HG03097 (cell line): ENCODE measurements around the gene DLG1.
"Not testable (repeated sequence)": the region's sequence is repeated elsewhere in the genome, so short reads cannot be mapped to it uniquely, and the experiment has no call there.

Experiments used
- ATAC-seq: cut with Tn5 transposase; IDR thresholded peaks from one replicate; pipeline ENCODE4 v1.9.1; 2021; ENCODE audit not compliant: unreplicated experiment, low FRiP score

The DLG1 gene

DNA sequence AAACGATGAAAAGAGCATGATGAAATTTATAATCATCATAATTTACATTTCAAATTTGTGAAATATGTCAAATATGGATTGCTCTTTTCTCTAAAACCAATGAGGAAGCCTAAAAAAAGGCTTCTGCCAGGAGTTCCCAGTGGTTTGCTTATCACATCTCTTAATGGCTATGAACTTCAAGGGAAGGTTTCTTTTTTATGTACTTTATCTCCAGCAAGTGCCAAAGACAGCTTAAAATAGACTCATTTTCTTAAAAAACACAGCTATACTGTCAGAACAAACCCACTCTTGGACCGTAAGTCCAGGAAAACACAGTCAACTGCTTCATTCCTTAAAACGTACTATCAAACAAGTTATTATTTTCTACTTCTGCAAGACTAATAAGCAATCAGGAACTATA lies 80.2 kb downstream of the DLG1 start:
- ATAC-seq, result no peak

DNA sequence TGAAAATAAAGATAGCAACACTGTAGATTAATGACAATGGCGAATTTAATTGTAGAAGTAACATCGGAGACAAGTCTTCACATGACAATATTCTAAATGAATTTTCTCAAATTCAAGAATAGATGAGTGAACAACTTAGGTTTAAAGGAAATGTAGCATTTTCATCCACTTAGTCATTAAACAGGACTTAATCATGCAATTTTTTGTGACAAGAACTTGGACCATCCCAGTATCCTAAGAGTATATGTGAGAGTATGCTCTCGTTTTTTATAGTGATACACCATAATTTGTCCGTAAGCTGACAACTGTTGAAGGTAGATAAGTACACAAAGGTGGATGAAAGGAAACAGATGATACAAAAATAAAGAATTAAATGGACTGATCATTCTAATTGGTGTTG lies 81.5 kb downstream of the DLG1 start:
- no peak for ATAC-seq

DNA sequence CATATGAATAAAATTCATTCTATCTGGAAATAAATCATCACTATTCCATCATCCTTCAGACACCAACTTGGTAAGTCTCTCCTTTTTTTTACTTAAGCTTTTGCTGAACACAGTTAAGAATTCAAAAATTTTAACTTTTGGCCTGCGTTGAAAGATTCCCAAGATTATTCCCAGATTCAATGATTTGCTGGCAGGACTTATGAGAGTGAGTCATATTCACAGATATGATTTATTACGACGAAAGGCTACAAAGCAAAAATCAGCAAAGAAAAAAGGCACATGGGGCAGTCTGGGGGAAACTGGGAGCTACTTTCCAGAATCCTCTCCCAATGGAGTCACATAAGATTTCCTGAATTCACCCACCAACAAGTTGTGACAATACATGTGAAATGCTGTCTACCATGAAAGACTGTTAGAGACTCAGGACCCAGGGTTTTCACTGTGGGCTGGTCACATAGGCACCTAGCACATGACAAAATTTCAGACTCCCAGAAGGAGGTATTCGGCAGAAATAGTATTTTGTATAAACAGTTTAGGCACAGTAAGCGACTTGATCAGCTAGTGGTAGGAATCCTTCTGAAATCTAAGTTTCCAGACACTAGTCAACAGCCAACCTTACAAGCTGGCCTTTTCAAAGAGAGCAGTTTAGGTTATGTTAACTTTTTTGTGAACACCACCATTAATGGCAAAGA lies 82.1 kb downstream of the DLG1 start:
- ATAC-seq, result no peak

DNA sequence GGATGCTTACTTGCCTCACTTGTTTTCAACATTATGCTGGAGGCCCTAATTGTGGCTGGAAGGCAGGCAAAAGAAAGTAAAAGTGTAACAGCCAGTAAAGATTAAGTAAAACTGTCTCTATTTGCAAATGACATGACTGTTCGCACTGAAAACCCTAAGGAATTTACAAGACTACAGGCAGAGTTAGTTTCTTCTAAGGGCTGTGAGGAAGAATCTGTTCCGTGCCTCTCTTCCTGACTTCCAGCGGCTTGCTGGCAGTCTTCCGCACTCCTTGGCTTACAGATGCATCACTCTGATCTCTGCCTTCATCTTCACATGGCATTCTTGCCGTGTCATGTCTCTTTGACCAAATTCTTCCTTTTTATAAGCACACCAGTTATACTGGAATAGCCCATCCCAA lies 86.1 kb downstream of the DLG1 start:
- no peak for ATAC-seq

DNA sequence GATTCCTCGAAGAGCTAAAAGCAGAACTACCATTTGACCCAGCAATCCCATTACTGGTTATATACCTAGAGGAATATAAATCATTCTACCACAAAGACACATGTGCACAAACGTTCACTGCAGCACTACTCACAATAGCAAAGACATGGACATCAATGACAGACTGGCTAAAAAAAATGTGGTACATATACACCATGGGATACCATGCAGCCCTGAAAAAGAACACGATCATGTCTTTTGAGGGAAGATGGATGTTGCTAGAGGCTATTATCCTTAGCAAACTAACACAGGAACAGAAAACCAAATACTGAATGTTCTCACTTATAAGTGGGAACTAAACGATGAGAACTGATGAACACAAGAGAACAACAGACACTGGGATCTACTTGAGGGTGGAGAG lies 86.7 kb downstream of the DLG1 start:
- not testable (repeated sequence) for ATAC-seq

DNA sequence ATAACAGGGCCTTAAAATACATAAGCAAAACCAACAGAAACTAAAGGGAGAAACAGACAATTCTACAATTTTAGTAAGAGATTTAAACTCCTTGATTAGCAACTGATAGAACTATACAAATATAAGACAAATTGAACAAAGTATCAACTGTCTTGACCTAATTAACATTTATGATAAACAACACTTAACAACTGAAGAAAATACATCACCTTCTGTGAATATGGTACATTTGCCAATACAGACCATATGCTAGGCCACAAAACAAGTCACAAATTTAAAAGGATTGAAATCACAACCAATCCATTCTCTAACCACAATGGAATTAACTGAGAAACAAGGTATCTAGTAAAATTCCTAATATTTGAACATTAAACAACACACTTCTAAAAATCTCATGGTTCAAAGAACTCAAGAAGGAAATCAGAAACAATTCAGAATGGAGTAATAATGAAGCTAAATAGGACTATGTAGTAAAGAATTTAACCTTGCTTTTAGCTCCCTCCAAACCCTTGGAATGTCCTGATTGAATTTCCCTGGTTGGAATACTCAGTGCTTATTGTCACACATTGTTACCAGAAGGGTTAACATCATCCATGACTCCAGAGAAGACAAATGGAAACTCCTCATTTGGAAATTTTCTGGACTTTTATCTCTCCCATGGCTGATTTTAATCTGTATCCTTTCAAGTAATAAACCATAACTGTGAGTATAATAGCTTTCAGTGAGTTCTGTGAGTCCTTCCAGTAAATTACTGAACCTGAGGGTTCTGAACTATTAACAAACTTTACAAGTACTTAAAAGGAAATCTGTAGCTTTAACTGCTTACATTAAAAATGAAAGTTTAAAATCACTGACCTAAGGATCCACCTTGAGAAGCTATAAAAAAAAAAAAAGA lies 88.8 kb downstream of the DLG1 start:
- ATAC-seq, result no peak

DNA sequence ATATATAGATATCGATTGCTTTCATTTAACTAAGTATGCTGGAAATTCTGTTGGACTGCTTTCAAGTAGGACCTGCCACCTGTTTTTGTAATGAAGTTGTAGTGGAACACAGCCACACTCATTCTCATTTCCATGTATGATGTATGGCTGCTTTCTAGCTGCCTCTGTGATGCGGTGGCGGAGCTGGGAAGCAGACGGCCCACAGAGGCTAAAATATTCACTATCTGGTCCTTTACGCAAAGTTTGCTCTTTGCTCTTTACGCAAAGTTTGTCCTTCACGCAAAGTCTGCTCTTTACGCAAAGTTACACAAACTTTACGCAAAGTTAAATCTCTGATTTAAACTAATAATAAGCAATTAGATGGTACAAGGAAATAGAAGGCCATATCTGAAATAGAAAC lies 91.5 kb downstream of the DLG1 start:
- no peak for ATAC-seq

DNA sequence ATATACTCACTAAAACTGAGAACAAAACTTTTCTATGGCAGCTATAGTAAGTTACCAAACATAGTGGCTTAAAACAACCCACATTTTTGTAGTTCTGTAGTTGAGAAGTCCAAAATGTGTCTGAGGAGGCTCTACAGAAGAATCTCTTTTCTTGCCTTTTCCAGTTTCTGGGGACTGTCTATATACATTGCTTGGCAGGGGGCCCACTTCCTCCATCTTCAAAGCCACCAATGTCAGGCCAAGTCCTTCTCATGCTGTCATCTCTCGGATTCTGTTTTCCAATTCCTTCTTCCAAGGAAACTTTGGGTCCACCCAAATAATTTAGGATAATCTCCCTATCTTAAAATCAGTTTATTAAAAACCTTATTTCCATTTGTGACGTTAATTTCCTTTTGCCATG lies 92.7 kb downstream of the DLG1 start:
- no peak for ATAC-seq

GRCh38 chr3:197205265-197205664 lies 93.1 kb downstream of the DLG1 start:
- ATAC-seq, result no peak

DNA sequence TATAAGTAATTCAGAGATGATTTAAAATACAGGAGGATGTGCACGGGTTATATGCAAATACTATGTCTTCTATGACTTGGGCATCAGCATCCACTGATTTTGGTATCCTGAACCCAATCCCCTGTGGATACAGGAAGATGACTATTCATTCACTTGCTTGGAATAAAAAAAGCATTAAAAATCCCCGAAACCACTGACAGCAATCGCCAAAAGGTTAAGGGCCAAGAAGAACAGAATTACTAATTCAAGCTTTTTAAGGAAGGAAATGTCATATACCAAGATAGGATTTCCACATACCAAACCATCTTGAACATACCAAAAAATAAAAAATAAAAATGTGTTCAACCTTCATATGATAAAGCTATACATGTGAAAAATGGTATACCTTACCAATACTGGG lies 93.7 kb downstream of the DLG1 start:
- no peak for ATAC-seq

GRCh38 chr3:197203714-197204146 lies 94.7 kb downstream of the DLG1 start:
- ATAC-seq, result no peak

GRCh38 chr3:197202694-197203093 lies 95.7 kb downstream of the DLG1 start:
- no peak for ATAC-seq

- no peak for ATAC-seq
Observed at GRCh38 chr3:197201791-197202452, 96.5 kb downstream of the DLG1 start.

DNA sequence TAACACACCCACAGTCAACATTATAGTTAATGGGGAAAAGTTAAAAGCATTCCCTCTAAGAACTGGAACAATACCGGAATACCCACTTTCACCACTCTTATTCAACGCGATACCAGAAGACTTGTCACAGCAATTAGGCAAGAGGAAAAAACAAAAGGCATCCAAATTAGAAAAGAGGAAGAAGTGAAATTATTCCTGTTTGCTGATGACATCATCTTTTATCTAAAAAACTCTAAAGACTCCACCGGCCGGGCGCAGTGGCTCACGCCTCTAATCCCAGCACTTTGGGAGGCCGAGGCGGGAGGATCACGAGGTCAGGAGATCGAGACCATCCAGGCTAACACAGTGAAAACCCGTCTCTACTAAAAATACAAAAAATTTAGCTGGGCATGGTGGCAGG lies 97.6 kb downstream of the DLG1 start:
- not testable (repeated sequence) for ATAC-seq

GRCh38 chr3:197197334-197197733 lies 101.1 kb downstream of the DLG1 start:
- no peak for ATAC-seq

DNA sequence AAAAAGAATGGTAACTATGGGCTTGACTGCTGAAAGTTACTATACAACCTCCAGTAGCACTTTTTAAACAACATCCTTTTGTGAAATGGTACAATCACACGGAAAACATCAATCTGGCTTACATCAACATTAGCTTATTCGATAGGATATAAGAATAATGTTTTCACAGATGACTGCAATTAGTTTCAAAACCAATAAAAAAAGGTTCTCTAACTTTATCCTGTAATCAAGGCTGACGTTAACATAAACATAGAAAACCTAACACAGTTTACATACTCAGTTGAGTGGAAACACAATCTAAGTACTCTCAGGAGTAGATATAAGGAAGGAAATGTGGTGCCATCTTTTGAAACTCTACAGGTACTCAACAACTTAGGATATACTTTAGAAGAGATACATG lies 102.2 kb downstream of the DLG1 start:
- no peak for ATAC-seq

GRCh38 chr3:197195326-197195725 lies 103.1 kb downstream of the DLG1 start:
- no peak for ATAC-seq

GRCh38 chr3:197193759-197194158 lies 104.7 kb downstream of the DLG1 start:
- not testable (repeated sequence) for ATAC-seq

DNA sequence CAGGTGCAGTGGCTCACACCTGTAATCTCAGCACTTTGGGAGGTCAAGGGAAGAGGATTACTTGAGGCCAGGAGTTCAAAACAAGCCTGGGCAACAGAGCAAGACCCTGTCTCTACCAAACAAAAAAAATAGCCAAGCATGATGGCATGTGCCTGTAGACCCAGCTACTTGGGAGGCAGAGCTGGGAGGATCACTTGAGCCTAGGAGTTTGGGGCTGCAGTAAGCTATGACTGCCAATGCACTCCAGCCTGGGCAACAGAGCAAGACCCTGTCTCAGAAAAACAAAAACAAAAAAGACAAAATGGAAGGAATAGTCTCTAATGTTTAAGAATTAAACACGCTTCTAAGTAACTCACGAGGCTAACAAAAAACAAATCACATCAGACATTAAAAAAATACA lies 106.5 kb downstream of the DLG1 start:
- ATAC-seq, result no peak

- ATAC-seq, result no peak
Observed at GRCh38 chr3:197189623-197190022, 108.8 kb downstream of the DLG1 start.

DNA sequence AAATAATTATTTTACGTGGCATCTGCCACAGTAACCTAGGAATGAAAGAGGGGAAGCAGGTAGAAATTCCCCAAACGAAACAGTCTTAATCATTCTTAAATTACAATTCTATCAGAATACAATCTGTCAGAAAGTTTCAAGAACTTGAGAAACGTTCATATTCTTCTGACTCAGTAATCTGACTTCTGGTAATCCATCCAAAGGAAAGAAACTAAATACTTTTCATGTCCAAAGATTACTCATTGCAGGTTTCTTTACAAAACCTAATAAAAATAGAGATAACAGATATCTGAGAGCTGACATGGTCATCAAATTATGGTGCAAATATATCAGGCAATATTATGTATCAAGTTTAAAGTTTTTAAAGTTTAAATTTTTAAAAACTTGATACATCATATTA lies 109.4 kb downstream of the DLG1 start:
- no peak for ATAC-seq
